OCI-LY1 (cell line): Measurements from ENCODE around the gene EML4.

ENCODE experiments used
- H2AFZ ChIP-seq: fragments of 200-600 bp; sonication (generic), shearing (Covaris generic); 2 replicates; pipeline ENCODE4 v1.6.0; 2014; ENCODE audit warnings: antibody characterized with exemption, mild to moderate bottlenecking, low read length
- H3F3A ChIP-seq: fragments of 200-600 bp; sonication (generic), shearing (Covaris generic); 2 replicates; pipeline ENCODE4 v1.6.0; 2014; ENCODE audit warnings: mild to moderate bottlenecking, antibody characterized with exemption, low read length, moderate library complexity; ENCODE audit not compliant: insufficient read depth
- H3K27ac ChIP-seq: fragments of 200-600 bp; sonication (generic); 2 replicates; pipeline ENCODE4 v1.5.1; 2014; ENCODE audit warnings: low read length, mixed run types, mild to moderate bottlenecking, low read depth; ENCODE audit not compliant: poor library complexity, severe bottlenecking
- H3K27me3 ChIP-seq: fragments of 200-600 bp; sonication (generic); 2 replicates; pipeline ENCODE4 v1.6.0; 2014; ENCODE audit warnings: antibody characterized with exemption, mild to moderate bottlenecking, low read length, moderate library complexity; ENCODE audit not compliant: insufficient read depth
- H3K36me3 ChIP-seq: fragments of 200-600 bp; sonication (generic); 2 replicates; pipeline ENCODE4 v1.6.1; 2014; ENCODE audit warnings: mild to moderate bottlenecking, antibody characterized with exemption, low read length, moderate library complexity, mixed read lengths; ENCODE audit not compliant: insufficient read depth
- H3K4me1 ChIP-seq: fragments of 200-600 bp; sonication (generic); 2 replicates; pipeline ENCODE4 v1.5.1; 2014; ENCODE audit warnings: mild to moderate bottlenecking, low read length, moderate library complexity; ENCODE audit not compliant: insufficient read depth, severe bottlenecking
- H3K4me2 ChIP-seq: fragments of 200-600 bp; sonication (generic), shearing (Covaris generic); 2 replicates; pipeline ENCODE4 v1.6.1; 2014; ENCODE audit warnings: low read length
- H3K4me3 ChIP-seq: fragments of 200-600 bp; sonication (generic); 2 replicates; pipeline ENCODE4 v1.5.1; 2014; ENCODE audit warnings: low read length, low read depth, mild to moderate bottlenecking, mixed read lengths; ENCODE audit not compliant: poor library complexity, severe bottlenecking
- H3K79me2 ChIP-seq: fragments of 200-600 bp; shearing (Covaris generic); 2 replicates; pipeline ENCODE4 v1.6.1; 2016; ENCODE audit warnings: mixed run types, low read length, mixed read lengths; ENCODE audit not compliant: insufficient read depth
- H3K9ac ChIP-seq: fragments of 200-600 bp; sonication (generic), shearing (Covaris generic); 2 replicates; pipeline ENCODE4 v1.6.1; 2014; ENCODE audit warnings: mild to moderate bottlenecking, low read length, mixed read lengths
- H3K9me2 ChIP-seq: fragments of 200-600 bp; sonication (generic), shearing (Covaris generic); 2 replicates; pipeline ENCODE4 v1.6.1; 2014; ENCODE audit warnings: low read depth, mild to moderate bottlenecking, low read length, mixed read lengths
- H3K9me3 ChIP-seq: fragments of 200-600 bp; shearing (Covaris generic); 2 replicates; pipeline ENCODE4 v1.6.1; 2014; ENCODE audit warnings: low read length, mixed read lengths
- H4K20me1 ChIP-seq: fragments of 200-600 bp; sonication (generic), shearing (Covaris generic); 2 replicates; pipeline ENCODE4 v1.6.0; 2016; ENCODE audit warnings: mild to moderate bottlenecking, low read length; ENCODE audit not compliant: insufficient read depth
- EZH2 ChIP-seq: fragments of 200-600 bp; sonication (generic), shearing (Covaris generic); IDR thresholded peaks from 2 replicates; pipeline ENCODE4 v1.8.0; 2017; ENCODE audit warnings: borderline replicate concordance, mixed run types, mild to moderate bottlenecking, antibody characterized with exemption, low read length, moderate library complexity, mixed read lengths
- TF ChIP-seq, protein P1 (sequence below): fragments of 200-600 bp; sonication (generic), shearing (Covaris generic); IDR thresholded peaks from 2 replicates; pipeline ENCODE4 v1.5.1; 2017; ENCODE audit warnings: mild to moderate bottlenecking, antibody characterized with exemption, low read length, moderate library complexity, mixed read lengths

The EML4 gene

GRCh38 chr2:42296226-42296625, 127.1 kb downstream of the EML4 start:
- Histone ChIP-seq H3K4me1 (peaks cover 25% of the 10 kb centered on the region), H3K9ac (no peak overlapping the region), H3K27ac (peak overlapping the region; percentile 47), H3K4me3 (no peak overlapping the region), H3K9me2 (no peaks in the 10 kb centered on the region), H3K79me2 (no peaks in the 10 kb centered on the region), H4K20me1 (no peaks in the 10 kb centered on the region), H3F3A (no peaks in the 10 kb centered on the region), H2AFZ (no peak overlapping the region), H3K9me3 (no peaks in the 10 kb centered on the region), H3K4me2 (no peak overlapping the region), H3K27me3 (no peaks in the 10 kb centered on the region), H3K36me3 (peaks cover 16% of the 10 kb centered on the region)
- TF ChIP-seq EZH2: no peak
- TF ChIP-seq, protein P1, sequence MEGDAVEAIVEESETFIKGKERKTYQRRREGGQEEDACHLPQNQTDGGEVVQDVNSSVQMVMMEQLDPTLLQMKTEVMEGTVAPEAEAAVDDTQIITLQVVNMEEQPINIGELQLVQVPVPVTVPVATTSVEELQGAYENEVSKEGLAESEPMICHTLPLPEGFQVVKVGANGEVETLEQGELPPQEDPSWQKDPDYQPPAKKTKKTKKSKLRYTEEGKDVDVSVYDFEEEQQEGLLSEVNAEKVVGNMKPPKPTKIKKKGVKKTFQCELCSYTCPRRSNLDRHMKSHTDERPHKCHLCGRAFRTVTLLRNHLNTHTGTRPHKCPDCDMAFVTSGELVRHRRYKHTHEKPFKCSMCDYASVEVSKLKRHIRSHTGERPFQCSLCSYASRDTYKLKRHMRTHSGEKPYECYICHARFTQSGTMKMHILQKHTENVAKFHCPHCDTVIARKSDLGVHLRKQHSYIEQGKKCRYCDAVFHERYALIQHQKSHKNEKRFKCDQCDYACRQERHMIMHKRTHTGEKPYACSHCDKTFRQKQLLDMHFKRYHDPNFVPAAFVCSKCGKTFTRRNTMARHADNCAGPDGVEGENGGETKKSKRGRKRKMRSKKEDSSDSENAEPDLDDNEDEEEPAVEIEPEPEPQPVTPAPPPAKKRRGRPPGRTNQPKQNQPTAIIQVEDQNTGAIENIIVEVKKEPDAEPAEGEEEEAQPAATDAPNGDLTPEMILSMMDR: no peak

- TF ChIP-seq EZH2: no peak
- TF ChIP-seq, protein P1: no peak
- H3K9me2 ChIP-seq: no peaks in the 10 kb centered on the region
- H3K4me2 ChIP-seq: peak overlapping the region; percentile 26; the same call in 1 of the 2 replicates
- H3K9ac ChIP-seq: no peak overlapping the region
- H2AFZ ChIP-seq: no peak overlapping the region
- no peaks in the 10 kb centered on the region for H4K20me1 ChIP-seq
- H3K79me2 ChIP-seq: no peaks in the 10 kb centered on the region
- H3K27me3 ChIP-seq: no peaks in the 10 kb centered on the region
- H3K4me1 ChIP-seq: peaks cover 25% of the 10 kb centered on the region
- H3K36me3 ChIP-seq: peaks cover 16% of the 10 kb centered on the region
- peak overlapping the region; percentile 47 for H3K27ac ChIP-seq
- H3K4me3 ChIP-seq: no peak overlapping the region
- no peaks in the 10 kb centered on the region for H3K9me3 ChIP-seq
- H3F3A ChIP-seq: no peaks in the 10 kb centered on the region
These were observed 128.3 kb downstream of the EML4 start for GRCh38 chr2:42297322-42297936.

DNA sequence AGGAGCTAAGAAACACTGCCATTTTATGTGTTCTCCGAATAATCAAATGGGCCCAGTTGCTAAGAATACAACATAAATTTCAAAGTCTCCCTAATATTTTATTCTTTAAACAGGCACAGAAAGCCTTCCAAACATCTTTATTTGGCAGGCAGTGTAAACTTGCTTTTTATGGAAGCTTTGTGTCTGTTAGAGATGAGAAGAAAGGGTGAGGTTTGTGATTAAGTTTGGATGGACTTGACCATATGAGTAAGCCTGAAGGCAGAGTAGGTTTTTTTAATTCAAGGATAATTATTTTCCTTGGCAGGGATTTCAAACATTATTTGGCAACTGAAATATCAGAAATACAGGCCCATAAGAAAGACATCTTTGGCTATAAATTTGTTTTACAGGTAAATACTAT, 129.0 kb downstream of the EML4 start:
- Histone ChIP-seq H3K27me3 (no peaks in the 10 kb centered on the region), H2AFZ (no peak overlapping the region), H3K9me3 (no peaks in the 10 kb centered on the region), H3F3A (no peaks in the 10 kb centered on the region), H3K27ac (peak overlapping the region; percentile 47), H3K4me1 (peaks cover 25% of the 10 kb centered on the region), H4K20me1 (no peaks in the 10 kb centered on the region), H3K4me2 (no peak overlapping the region), H3K9me2 (no peaks in the 10 kb centered on the region), H3K4me3 (no peak overlapping the region), H3K79me2 (no peaks in the 10 kb centered on the region), H3K36me3 (peaks cover 19% of the 10 kb centered on the region), H3K9ac (no peak overlapping the region)
- TF ChIP-seq, protein P1: no peak
- TF ChIP-seq EZH2: no peak
